Left cardiac atrium (tissue), 4 donors: Measurements from ENCODE around the gene OTUB2. TPM values are rescaled to one million over a fixed set of nuclear protein-coding genes. Genes with fewer than 3 reads are reported as not detected.
A peak's percentile ranks its signal among the peaks of the same experiment; 100 is the strongest.

Experiments used
- ATAC-seq, 2 donors: fragments of 200-7000 bp; cut with Tn5 transposase; one replicate each; pipeline ENCODE4 v1.9.1; 2020; ENCODE audit warnings: mild to moderate bottlenecking in 2 of 2, moderate library complexity in 2 of 2
- DNase-seq: peaks from one replicate; pipeline ENCODE4 v3.0.0-alpha.2; 2020
- intact Hi-C, 2 donors: fragments of 100-400 bp; cut with DNase I; formaldehyde crosslinking; loops; one replicate each; pipeline versions ENCODE4 v1.14.1 to v1.15.1; 2022 to 2023
- total RNA-seq, 2 donors: library from RNA; stranded (reverse); fragmentation: NEBNext Ultra II Directional; extraction: Animal tissue kit (Norgen Biotek cat#: 25700); gene quantifications; one replicate each; pipeline ENCODE4 v1.2.1, GENCODE V29; 2021
- donor health status: DM: no; HTN: yes; CAD: no.
- donor health status: DM: no; HTN: yes; CAD: no; lungs with severe emphysema.
- donor health status: DM: yes; HTN: yes; CAD: no.
- donor health status: Dilated cardiomyopathy.

Gene OTUB2
- total RNA-seq, 2 donors from 2014 or later: 0.24 to 0.56 TPM

- ATAC-seq (no peak), DNase-seq (no peak)
- intact Hi-C loops: no loop called here
These were observed 51.1 kb downstream of the OTUB2 start for GRCh38 chr14:94077111-94077821.

- intact Hi-C loops: no loop called here
- no peak for DNase-seq
- ATAC-seq: no peak
These were observed 51.7 kb downstream of the OTUB2 start for GRCh38 chr14:94077823-94078222.

GRCh38 chr14:94079891-94080620 lies 53.9 kb downstream of the OTUB2 start:
- ATAC-seq (no peak), DNase-seq (no peak)
- intact Hi-C loops: loop anchor here in 1 of 2 donors (2.0 kb wide), 1 partner anchor 49 kb away; the partner anchor contains the start of gene IFI27L2

GRCh38 chr14:94080621-94081385 lies 54.7 kb downstream of the OTUB2 start, which contains the start of the genes DDX24 and IFI27L1:
Gene DDX24 (minus strand): TSS chr14:94081202. CDS start chr14:94079742, 1,460 bp downstream.
Gene IFI27L1 (plus strand): TSS chr14:94081310. CDS start chr14:94096938, 15,628 bp downstream.
- intact Hi-C loops: loop anchor here in 1 of 2 donors (2.0 kb wide), 1 partner anchor 48 kb away; the partner anchor contains the start of gene IFI27L2
- peak; percentile 100 for ATAC-seq

GRCh38 chr14:94081386-94081820 lies 55.3 kb downstream of the OTUB2 start:
- intact Hi-C loops: loop anchor here in 1 of 2 donors (2.0 kb wide), 1 partner anchor 47 kb away; the partner anchor contains the start of gene IFI27L2
- peak; percentile 1 to 34 for ATAC-seq
- no peak for DNase-seq

More at GRCh38 chr14:94080621-94081385, 54.7 kb downstream of the OTUB2 start, which contains the start of the genes DDX24 and IFI27L1:
- peak; percentile 98 for DNase-seq

- no peak for ATAC-seq
- no peak for DNase-seq
- intact Hi-C loops: no loop called here
These were observed 61.8 kb downstream of the OTUB2 start for GRCh38 chr14:94087891-94088290.

- intact Hi-C loops: no loop called here
- DNase-seq (no peak), ATAC-seq (peak in 1 of 2 donors; percentile 16)
These were observed 62.4 kb downstream of the OTUB2 start for GRCh38 chr14:94088516-94088915.

GRCh38 chr14:94089479-94089878 lies 63.3 kb downstream of the OTUB2 start:
- DNase-seq (no peak), ATAC-seq (no peak)
- intact Hi-C loops: no loop called here

GRCh38 chr14:94093418-94093817 lies 67.3 kb downstream of the OTUB2 start:
- ATAC-seq: no peak
- intact Hi-C loops: no loop called here

GRCh38 chr14:94097091-94097490 lies 71.0 kb downstream of the OTUB2 start:
- ATAC-seq (no peak), DNase-seq (no peak)
- intact Hi-C loops: no loop called here

More at GRCh38 chr14:94093418-94093817, 67.3 kb downstream of the OTUB2 start:
- DNase-seq: no peak

Other genes starting within 250 kb of the OTUB2 start
- gene PRIMA1, start 237.9 kb upstream of the OTUB2 start, total RNA-seq: 1 to 10 TPM; 3.6 to 3.9 TPM
- gene FAM181A, start 99.0 kb upstream of the OTUB2 start, total RNA-seq: not detected
- gene ASB2, start 49.8 kb upstream of the OTUB2 start, total RNA-seq: 100 to 1,000 TPM; 102 to 105 TPM
- not detected for gene CCDC197, start 29.0 kb upstream of the OTUB2 start, total RNA-seq
- gene DDX24, start 54.9 kb downstream of the OTUB2 start, total RNA-seq: 100 to 1,000 TPM; 166 to 253 TPM
- 10 to 100 TPM; 10.5 to 13.8 TPM for gene IFI27L1, start 55.0 kb downstream of the OTUB2 start, total RNA-seq
- 100 to 1,000 TPM; 138 to 441 TPM for gene IFI27, start 84.4 kb downstream of the OTUB2 start, total RNA-seq
- 10 to 100 TPM; 58.7 to 63.3 TPM for gene IFI27L2, start 103.3 kb downstream of the OTUB2 start, total RNA-seq
- gene PPP4R4, start 148.0 kb downstream of the OTUB2 start, total RNA-seq: under 1 TPM; 0.18 to 0.29 TPM